Measurements from ENCODE around the gene ABCC1.

DNA sequence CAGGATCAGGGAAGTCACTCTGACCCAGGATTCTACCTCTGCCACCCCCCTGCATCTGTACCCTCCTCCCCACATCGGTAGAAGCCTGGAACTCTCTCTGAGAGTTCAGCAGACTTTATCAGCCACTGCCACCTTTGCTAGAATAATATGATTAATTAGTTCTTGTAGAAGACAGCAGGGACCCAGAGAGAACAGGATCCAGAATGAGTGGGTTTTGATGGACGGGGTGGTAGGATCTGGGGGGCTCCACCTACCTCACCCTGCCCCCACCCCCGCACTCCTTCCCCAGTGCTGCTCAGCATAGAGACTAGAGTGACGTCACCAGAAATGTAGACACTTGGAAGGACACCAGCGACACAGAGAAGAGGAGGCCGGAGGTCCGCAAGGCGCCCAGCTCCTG is 240.4 kb downstream of the ABCC1 start:
- TF ChIP-seq CTCF (conservative IDR thresholded peaks at IDR 0.05; ENCODE audit: low read length) (no peak), EZH2phosphoT487 (IDR thresholded peaks at IDR 0.05; ENCODE audit: borderline replicate concordance) (no peak)

Measured in Loucy (cell line).